T-helper 2 cell treated with Interferon-gamma antibody and Interleukin-4, amounts not matched to agents 5 μg/mL and 100 μg/mL, for 36 hours (primary cell): ENCODE data around the gene CFAP61.

ENCODE experiments used
- DNase-seq: peaks from one replicate; pipeline ENCODE4 v3.0.0; 2021; ENCODE audit warnings: low spot score
- H3K27ac Mint-ChIP-seq: one replicate; pipeline ENCODE4 v1.8.0; 2021; ENCODE audit warnings: mild to moderate bottlenecking, mixed read lengths
- H3K27me3 Mint-ChIP-seq: one replicate; pipeline ENCODE4 v1.8.0; 2021; ENCODE audit warnings: low read depth, mixed read lengths
- H3K36me3 Mint-ChIP-seq: one replicate; pipeline ENCODE4 v1.8.0; 2021; ENCODE audit warnings: low read depth, mixed read lengths
- H3K4me1 Mint-ChIP-seq: one replicate; pipeline ENCODE4 v1.8.0; 2021; ENCODE audit warnings: low read depth, mixed read lengths
- H3K4me3 Mint-ChIP-seq: one replicate; pipeline ENCODE4 v1.8.0; 2022; ENCODE audit warnings: mild to moderate bottlenecking, moderate library complexity, mixed read lengths
- H3K9me3 Mint-ChIP-seq: one replicate; pipeline ENCODE4 v1.8.0; 2021; ENCODE audit warnings: mixed read lengths

The CFAP61 gene

GRCh38 chr20:20020908-20021307, 31.4 kb upstream of the CFAP61 start:
- no peak for DNase-seq
- H3K27ac Mint-ChIP-seq, result peak overlapping the region; percentile 46
- no peaks in the 10 kb centered on the region for H3K9me3 Mint-ChIP-seq
- peak overlapping the region; percentile 11 for H3K4me3 Mint-ChIP-seq
- peaks cover 13% of the 10 kb centered on the region for H3K36me3 Mint-ChIP-seq
- H3K4me1 Mint-ChIP-seq, result peaks cover 48% of the 10 kb centered on the region
- no peaks in the 10 kb centered on the region for H3K27me3 Mint-ChIP-seq

- DNase-seq, result no peak
- Mint-ChIP-seq H3K27me3 (no peaks in the 10 kb centered on the region), H3K36me3 (peaks cover 16% of the 10 kb centered on the region), H3K4me1 (peaks cover 44% of the 10 kb centered on the region), H3K27ac (peak overlapping the region; percentile 67), H3K9me3 (no peaks in the 10 kb centered on the region), H3K4me3 (peak overlapping the region; percentile 32)
Observed at GRCh38 chr20:20021835-20022234, 30.5 kb upstream of the CFAP61 start.

- H3K36me3 Mint-ChIP-seq, result peaks cover 21% of the 10 kb centered on the region
- peak overlapping the region; percentile 42 for H3K4me3 Mint-ChIP-seq
- H3K27me3 Mint-ChIP-seq, result no peaks in the 10 kb centered on the region
- peak overlapping the region; percentile 79 for H3K27ac Mint-ChIP-seq
- no peak for DNase-seq
- peaks cover 42% of the 10 kb centered on the region for H3K4me1 Mint-ChIP-seq
- no peaks in the 10 kb centered on the region for H3K9me3 Mint-ChIP-seq
Observed at GRCh38 chr20:20022498-20022897, 29.8 kb upstream of the CFAP61 start.

GRCh38 chr20:20023395-20023794, 28.9 kb upstream of the CFAP61 start:
- H3K4me3 Mint-ChIP-seq, result no peak overlapping the region
- no peaks in the 10 kb centered on the region for H3K27me3 Mint-ChIP-seq
- H3K27ac Mint-ChIP-seq, result no peak overlapping the region
- H3K9me3 Mint-ChIP-seq, result no peaks in the 10 kb centered on the region
- H3K36me3 Mint-ChIP-seq, result peaks cover 23% of the 10 kb centered on the region
- peaks cover 39% of the 10 kb centered on the region for H3K4me1 Mint-ChIP-seq
- DNase-seq, result no peak

- Mint-ChIP-seq H3K4me3 (no peak overlapping the region), H3K36me3 (peaks cover 24% of the 10 kb centered on the region), H3K27ac (no peak overlapping the region), H3K4me1 (peaks cover 29% of the 10 kb centered on the region), H3K9me3 (no peaks in the 10 kb centered on the region), H3K27me3 (no peaks in the 10 kb centered on the region)
- DNase-seq, result no peak
Observed at GRCh38 chr20:20024942-20025341, 27.4 kb upstream of the CFAP61 start.

- H3K4me3 Mint-ChIP-seq, result no peak overlapping the region
- no peaks in the 10 kb centered on the region for H3K27me3 Mint-ChIP-seq
- no peak for DNase-seq
- peaks cover 32% of the 10 kb centered on the region for H3K36me3 Mint-ChIP-seq
- no peaks in the 10 kb centered on the region for H3K9me3 Mint-ChIP-seq
- no peak overlapping the region for H3K27ac Mint-ChIP-seq
- H3K4me1 Mint-ChIP-seq, result peaks cover 15% of the 10 kb centered on the region
Observed at GRCh38 chr20:20027284-20027683, 25.0 kb upstream of the CFAP61 start.

- no peak for DNase-seq
- peaks cover 50% of the 10 kb centered on the region for H3K36me3 Mint-ChIP-seq
- no peaks in the 10 kb centered on the region for H3K9me3 Mint-ChIP-seq
- H3K27ac Mint-ChIP-seq, result no peak overlapping the region
- no peaks in the 10 kb centered on the region for H3K27me3 Mint-ChIP-seq
- H3K4me1 Mint-ChIP-seq, result peaks cover 6% of the 10 kb centered on the region
- H3K4me3 Mint-ChIP-seq, result no peak overlapping the region
Observed at GRCh38 chr20:20031790-20032189, 20.5 kb upstream of the CFAP61 start.

- Mint-ChIP-seq H3K36me3 (peaks cover 54% of the 10 kb centered on the region), H3K4me3 (no peak overlapping the region)
- DNase-seq, result no peak
Observed at GRCh38 chr20:20034486-20034885, 17.8 kb upstream of the CFAP61 start.

GRCh38 chr20:20036756-20037155, 15.6 kb upstream of the CFAP61 start:
- no peaks in the 10 kb centered on the region for H3K9me3 Mint-ChIP-seq
- H3K4me3 Mint-ChIP-seq, result no peak overlapping the region
- no peak for DNase-seq
- H3K27me3 Mint-ChIP-seq, result no peaks in the 10 kb centered on the region
- no peaks in the 10 kb centered on the region for H3K4me1 Mint-ChIP-seq
- peak overlapping the region; percentile 0 for H3K27ac Mint-ChIP-seq
- H3K36me3 Mint-ChIP-seq, result peaks cover 57% of the 10 kb centered on the region

More at GRCh38 chr20:20034486-20034885, 17.8 kb upstream of the CFAP61 start:
- Mint-ChIP-seq H3K27ac (no peak overlapping the region), H3K27me3 (no peaks in the 10 kb centered on the region), H3K9me3 (no peaks in the 10 kb centered on the region), H3K4me1 (peaks cover 6% of the 10 kb centered on the region)

- H3K27me3 Mint-ChIP-seq, result no peaks in the 10 kb centered on the region
- peaks cover 58% of the 10 kb centered on the region for H3K36me3 Mint-ChIP-seq
- H3K4me3 Mint-ChIP-seq, result no peak overlapping the region
- no peak for DNase-seq
- no peak overlapping the region for H3K27ac Mint-ChIP-seq
- no peaks in the 10 kb centered on the region for H3K4me1 Mint-ChIP-seq
- H3K9me3 Mint-ChIP-seq, result no peaks in the 10 kb centered on the region
Observed at GRCh38 chr20:20037960-20038359, 14.4 kb upstream of the CFAP61 start.

- H3K36me3 Mint-ChIP-seq, result peaks cover 63% of the 10 kb centered on the region
- H3K27me3 Mint-ChIP-seq, result no peaks in the 10 kb centered on the region
- DNase-seq, result no peak
- H3K4me1 Mint-ChIP-seq, result no peaks in the 10 kb centered on the region
- no peak overlapping the region for H3K4me3 Mint-ChIP-seq
- H3K9me3 Mint-ChIP-seq, result no peaks in the 10 kb centered on the region
- H3K27ac Mint-ChIP-seq, result no peak overlapping the region
Observed at GRCh38 chr20:20038586-20038985, 13.7 kb upstream of the CFAP61 start.

GRCh38 chr20:20039752-20040387, 12.5 kb upstream of the CFAP61 start:
- no peak for DNase-seq
- H3K4me3 Mint-ChIP-seq, result no peak overlapping the region
- H3K9me3 Mint-ChIP-seq, result no peaks in the 10 kb centered on the region
- H3K4me1 Mint-ChIP-seq, result no peaks in the 10 kb centered on the region
- H3K36me3 Mint-ChIP-seq, result peaks cover 62% of the 10 kb centered on the region
- H3K27ac Mint-ChIP-seq, result no peak overlapping the region
- H3K27me3 Mint-ChIP-seq, result no peaks in the 10 kb centered on the region

- Mint-ChIP-seq H3K36me3 (peaks cover 26% of the 10 kb centered on the region), H3K4me3 (peak overlapping the region; percentile 96), H3K27ac (peak overlapping the region; percentile 95), H3K27me3 (no peaks in the 10 kb centered on the region), H3K9me3 (no peaks in the 10 kb centered on the region), H3K4me1 (peaks cover 9% of the 10 kb centered on the region)
- no peak for DNase-seq
Observed at GRCh38 chr20:20051767-20052073, 612 bp upstream of the CFAP61 start.

- no peak overlapping the region for H3K27ac Mint-ChIP-seq
- no peaks in the 10 kb centered on the region for H3K36me3 Mint-ChIP-seq
- H3K4me1 Mint-ChIP-seq, result no peaks in the 10 kb centered on the region
- H3K9me3 Mint-ChIP-seq, result no peaks in the 10 kb centered on the region
- peaks cover 15% of the 10 kb centered on the region for H3K27me3 Mint-ChIP-seq
- H3K4me3 Mint-ChIP-seq, result no peak overlapping the region
- no peak for DNase-seq
Observed at GRCh38 chr20:20060234-20060998, 8.1 kb downstream of the CFAP61 start.
